Umbilical cord (tissue), 2 donors: Measurements from ENCODE around the gene ERVH48-1. TPM values are rescaled to one million over a fixed set of nuclear protein-coding genes. Genes with fewer than 3 reads are reported as not detected.
A peak's percentile ranks its signal among the peaks of the same experiment; 100 is the strongest.
"Not testable (repeated sequence)": the region's sequence is repeated elsewhere in the genome, so short reads cannot be mapped to it uniquely, and the experiment has no call there.

Experiments
- DNase-seq: peaks from one replicate; pipeline ENCODE4 v3.0.0-alpha.2; 2015; ENCODE audit warnings: low spot score
- total RNA-seq: library from RNA; depleted of rRNA; stranded (reverse); fragments of >200 nt; gene quantifications from one replicate; pipeline ENCODE4 v1.2.3, GENCODE V29; 2014; ENCODE audit warnings: low replicate concordance; ENCODE audit not compliant: insufficient read depth

The ERVH48-1 gene
- total RNA-seq, 1 donor from 2014 or later: not detected

GRCh38 chr21:42939582-42940413, 14.4 kb upstream of the ERVH48-1 start:
- peak; percentile 99 for DNase-seq

GRCh38 chr21:42938606-42938995, 13.2 kb upstream of the ERVH48-1 start:
- DNase-seq: not testable (repeated sequence)

GRCh38 chr21:42937960-42938605, 12.7 kb upstream of the ERVH48-1 start:
- peak; percentile 92 for DNase-seq

- peak; percentile 58 for DNase-seq
Observed at GRCh38 chr21:42937034-42937940, 11.9 kb upstream of the ERVH48-1 start.

- not testable (repeated sequence) for DNase-seq
Observed at GRCh38 chr21:42936360-42936759, 10.9 kb upstream of the ERVH48-1 start.

- not testable (repeated sequence) for DNase-seq
Observed at GRCh38 chr21:42933973-42934372, 8.5 kb upstream of the ERVH48-1 start.

GRCh38 chr21:42933137-42933970, 7.9 kb upstream of the ERVH48-1 start:
- DNase-seq: peak; percentile 66

GRCh38 chr21:42932378-42933136, 7.1 kb upstream of the ERVH48-1 start:
- DNase-seq: not testable (repeated sequence)

- DNase-seq: no peak
Observed at GRCh38 chr21:42931560-42932235, 6.3 kb upstream of the ERVH48-1 start.

GRCh38 chr21:42929969-42930368, 4.5 kb upstream of the ERVH48-1 start:
- DNase-seq: no peak

- not testable (repeated sequence) for DNase-seq
Observed at GRCh38 chr21:42927474-42928200, 2.2 kb upstream of the ERVH48-1 start.

- DNase-seq: no peak
Observed at GRCh38 chr21:42924433-42924751, 1.0 kb downstream of the ERVH48-1 start.

- peak; percentile 94 for DNase-seq
Observed at GRCh38 chr21:42923553-42924432, 1.6 kb downstream of the ERVH48-1 start.

GRCh38 chr21:42922918-42923317, 2.5 kb downstream of the ERVH48-1 start:
- DNase-seq: no peak

- no peak for DNase-seq
Observed at GRCh38 chr21:42921927-42922326, 3.5 kb downstream of the ERVH48-1 start.

- no peak for DNase-seq
Observed at GRCh38 chr21:42918291-42918690, 7.1 kb downstream of the ERVH48-1 start.

GRCh38 chr21:42913476-42913875, 12.0 kb downstream of the ERVH48-1 start:
- no peak for DNase-seq

- not testable (repeated sequence) for DNase-seq
Observed at GRCh38 chr21:42911920-42912319, 13.5 kb downstream of the ERVH48-1 start.
